GM23338 (cell line): ENCODE data around the gene TSEN2. TPM values are rescaled to one million over a fixed set of nuclear protein-coding genes. Genes with fewer than 3 reads are reported as not detected.
A peak's percentile ranks its signal among the peaks of the same experiment; 100 is the strongest.

Experiments used
- ATAC-seq: fragments of 200-7000 bp; cut with Tn5 transposase; 3 replicates; pipeline ENCODE4 v1.9.1; 2020
- DNase-seq: peaks from one replicate; pipeline ENCODE4 v3.0.0-alpha.2; 2015; ENCODE audit warnings: low spot score
- H2AFZ ChIP-seq: fragments of 200-600 bp; sonication (generic); 2 replicates; pipeline ENCODE4 v1.8.0; 2016; ENCODE audit warnings: antibody characterized with exemption, mild to moderate bottlenecking, moderate library complexity
- H3F3A ChIP-seq: fragments of 200-600 bp; sonication (generic); replicated peaks from 2 replicates; pipeline ENCODE4 v1.8.0; 2017; ENCODE audit warnings: antibody characterized with exemption, mixed run types, low read depth
- H3K27ac ChIP-seq: fragments of 200-600 bp; sonication (generic); 2 replicates; pipeline ENCODE4 v1.6.1; 2016; ENCODE audit warnings: low read depth
- H3K27me3 ChIP-seq: fragments of 200-600 bp; sonication (generic); 2 replicates; pipeline ENCODE4 v1.8.0; 2016; ENCODE audit warnings: mild to moderate bottlenecking, mixed run types, moderate library complexity; ENCODE audit not compliant: insufficient read depth
- H3K36me3 ChIP-seq: fragments of 200-600 bp; sonication (generic); 2 replicates; pipeline ENCODE4 v1.8.0; 2016; ENCODE audit warnings: mild to moderate bottlenecking; ENCODE audit not compliant: insufficient read depth
- H3K4me1 ChIP-seq: fragments of 200-600 bp; sonication (generic); 2 replicates; pipeline ENCODE4 v1.8.0; 2016; ENCODE audit warnings: mild to moderate bottlenecking, moderate library complexity; ENCODE audit not compliant: insufficient read depth
- H3K4me2 ChIP-seq: fragments of 200-600 bp; sonication (generic); 2 replicates; pipeline ENCODE4 v1.7.1; 2017; ENCODE audit warnings: mixed run types
- H3K4me3 ChIP-seq: fragments of 200-600 bp; sonication (generic); 2 replicates; pipeline ENCODE4 v1.6.1; 2016; ENCODE audit warnings: mixed run types
- H3K79me2 ChIP-seq: fragments of 200-600 bp; sonication (generic); replicated peaks from 2 replicates; pipeline ENCODE4 v1.8.0; 2017; ENCODE audit warnings: mild to moderate bottlenecking; ENCODE audit not compliant: insufficient read depth
- H3K9me2 ChIP-seq: fragments of 200-600 bp; sonication (generic); 2 replicates; pipeline ENCODE4 v1.8.0; 2017; ENCODE audit not compliant: insufficient read depth
- H4K20me1 ChIP-seq: fragments of 200-600 bp; sonication (generic); replicated peaks from 2 replicates; pipeline ENCODE4 v1.8.0; 2017; ENCODE audit warnings: mild to moderate bottlenecking; ENCODE audit not compliant: insufficient read depth
- H3K27ac Mint-ChIP-seq: 2 replicates; pipeline ENCODE4 v1.8.0; 2020; ENCODE audit warnings: inconsistent platforms, mild to moderate bottlenecking, moderate library complexity, mixed read lengths
- H3K27me3 Mint-ChIP-seq: 3 replicates; pipeline ENCODE4 v1.8.0; 2022; ENCODE audit warnings: low read depth, mild to moderate bottlenecking, moderate library complexity, mixed read lengths, inconsistent platforms; ENCODE audit not compliant: insufficient read depth, poor library complexity
- H3K36me3 Mint-ChIP-seq: 3 replicates; pipeline ENCODE4 v1.8.0; 2021; ENCODE audit warnings: low read depth, mild to moderate bottlenecking, inconsistent platforms, moderate library complexity, mixed read lengths
- H3K4me1 Mint-ChIP-seq: 3 replicates; pipeline ENCODE4 v1.8.0; 2020; ENCODE audit warnings: mild to moderate bottlenecking, inconsistent platforms, mixed read lengths
- H3K4me3 Mint-ChIP-seq: 3 replicates; pipeline ENCODE4 v1.8.0; 2021; ENCODE audit warnings: moderate library complexity, mild to moderate bottlenecking, inconsistent platforms, mixed read lengths
- H3K9me3 Mint-ChIP-seq: 3 replicates; pipeline ENCODE4 v1.8.0; 2020; ENCODE audit warnings: moderate library complexity, mild to moderate bottlenecking, inconsistent platforms, mixed read lengths
- ETS1 ChIP-seq: IDR thresholded peaks from 2 replicates; pipeline ENCODE4 v1.6.1; 2016; ENCODE audit warnings: antibody characterized with exemption
- POLR2AphosphoS5 ChIP-seq: IDR thresholded peaks from 2 replicates; pipeline ENCODE4 v1.6.1; 2016; ENCODE audit warnings: antibody characterized with exemption, low read depth
- STAT1 ChIP-seq: IDR thresholded peaks from one replicate; pipeline ENCODE4 v1.6.1; 2016; ENCODE audit warnings: antibody characterized with exemption; ENCODE audit not compliant: unreplicated experiment
- long read RNA-seq: library from polyadenylated mRNA; unstranded; transcript quantifications from one replicate; pipeline ENCODE4 v2.0.0, GENCODE V29; 2020; ENCODE audit not compliant: unreplicated experiment
- polyA plus RNA-seq: library from polyadenylated mRNA; unstranded; fragments of >200 nt; fragmentation: Nextera tagmentation; extraction: Ambion mirVana; gene quantifications from 2 replicates; pipeline ENCODE4 v1.2.1, GENCODE V29; 2016
- total RNA-seq: library from RNA; depleted of rRNA; stranded (reverse); fragments of >200 nt; shearing (Covaris generic); gene quantifications from 2 replicates; pipeline ENCODE4 v1.2.3, GENCODE V29; 2014; rRNA removed
- TF ChIP-seq, protein P1 (sequence below), 2 experiments: fragments of 200-600 bp in 1 of 2; sonication (generic) in 1 of 2; conservative IDR thresholded peaks; 2 replicates each; pipeline versions ENCODE4 v1.5.1 to v1.6.1; 2016 to 2017; ENCODE audit warnings: antibody characterized with exemption in 2 of 2, low read depth in 2 of 2, mild to moderate bottlenecking in 2 of 2, moderate library complexity in 1 of 2
- TF ChIP-seq, protein P2 (sequence below): IDR thresholded peaks from one replicate; pipeline ENCODE4 v1.6.1; 2018; ENCODE audit warnings: antibody characterized with exemption; ENCODE audit not compliant: unreplicated experiment

The TSEN2 gene
- total RNA-seq (25.8 and 27.7 TPM in 2 replicates), polyA plus RNA-seq (24.1 and 30.0 TPM in 2 replicates)
- long read RNA-seq, partial matches to known transcripts, result 6 of 19 reads
- long read RNA-seq, other reads (novel, unspliced or antisense), result 13 of 19 reads

DNA sequence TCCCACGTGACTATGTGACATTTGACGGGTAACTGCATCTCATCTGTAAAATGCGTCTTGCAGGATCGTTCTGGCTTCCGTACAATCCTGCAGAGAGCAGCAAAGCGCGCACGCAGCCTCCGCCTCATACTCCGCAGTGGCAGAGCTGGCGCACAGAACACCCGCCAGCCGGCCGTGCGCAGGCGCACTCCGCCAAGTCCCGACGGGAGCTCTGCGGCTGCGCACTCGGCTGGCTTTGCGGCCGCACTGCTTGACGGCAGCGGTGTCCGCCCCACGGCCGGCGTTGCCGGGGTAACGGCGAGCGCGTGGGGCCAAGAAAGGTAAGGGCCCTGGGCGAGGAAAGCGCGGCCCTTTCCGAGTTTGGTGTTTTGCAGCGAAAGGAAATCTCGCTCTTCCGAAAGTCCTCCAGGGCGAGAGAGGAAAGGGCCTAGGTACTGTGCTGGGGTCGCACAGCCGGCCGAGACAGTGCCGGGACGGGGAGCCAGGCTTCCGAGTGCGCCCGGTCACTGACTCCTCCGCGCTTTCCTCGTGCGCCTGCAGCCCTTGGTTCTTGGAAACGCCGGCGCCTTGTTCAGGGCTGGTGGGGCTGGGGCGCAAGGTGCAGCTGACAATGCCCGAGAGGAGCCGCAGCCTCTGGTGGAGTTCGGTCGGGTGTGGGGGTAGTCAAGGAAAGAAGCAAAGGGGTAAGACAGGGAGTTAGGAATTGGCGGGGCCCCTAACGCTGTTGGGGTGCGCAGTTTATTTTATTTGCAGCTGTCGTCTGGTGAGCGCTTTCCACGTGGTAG lies at the start of gene TSEN2:
Gene TSEN2 (plus strand): TSS at position 283 of the 785 bp plus-strand sequence. CDS start 5,321 bp downstream, outside the sequence.
- DNase-seq (peak; percentile 94), ATAC-seq (peak; percentile 86)
- Histone ChIP-seq H3K4me3 (peak within 1 kb of the TSS; percentile 82), H3K9me2 (no peaks in the 10 kb centered on the region), H3K4me2 (peak within 1 kb of the TSS; percentile 97), H4K20me1 (peaks cover 5% of the 10 kb centered on the region; the same call in 1 of the 2 replicates), H3K27ac (peak within 1 kb of the TSS; percentile 72), H3K4me1 (peaks cover 14% of the 10 kb centered on the region), H3K27me3 (no peaks in the 10 kb centered on the region), H3K36me3 (no peaks in the 10 kb centered on the region), H2AFZ (peak within 1 kb of the TSS; percentile 98), H3F3A (no peaks in the 10 kb centered on the region), H3K79me2 (peaks cover 39% of the 10 kb centered on the region)
- peak within 1 kb of the TSS; percentile 94 for H3K4me3 Mint-ChIP-seq
- H3K36me3 Mint-ChIP-seq, result peaks cover 4% of the 10 kb centered on the region; the same call in 1 of the 3 replicates
- peaks cover 10% of the 10 kb centered on the region for H3K27me3 Mint-ChIP-seq
- H3K9me3 Mint-ChIP-seq, result no peaks in the 10 kb centered on the region
- H3K4me1 Mint-ChIP-seq, result peaks cover 25% of the 10 kb centered on the region
- peak within 1 kb of the TSS; percentile 94 for H3K27ac Mint-ChIP-seq
- TF ChIP-seq, protein P1, sequence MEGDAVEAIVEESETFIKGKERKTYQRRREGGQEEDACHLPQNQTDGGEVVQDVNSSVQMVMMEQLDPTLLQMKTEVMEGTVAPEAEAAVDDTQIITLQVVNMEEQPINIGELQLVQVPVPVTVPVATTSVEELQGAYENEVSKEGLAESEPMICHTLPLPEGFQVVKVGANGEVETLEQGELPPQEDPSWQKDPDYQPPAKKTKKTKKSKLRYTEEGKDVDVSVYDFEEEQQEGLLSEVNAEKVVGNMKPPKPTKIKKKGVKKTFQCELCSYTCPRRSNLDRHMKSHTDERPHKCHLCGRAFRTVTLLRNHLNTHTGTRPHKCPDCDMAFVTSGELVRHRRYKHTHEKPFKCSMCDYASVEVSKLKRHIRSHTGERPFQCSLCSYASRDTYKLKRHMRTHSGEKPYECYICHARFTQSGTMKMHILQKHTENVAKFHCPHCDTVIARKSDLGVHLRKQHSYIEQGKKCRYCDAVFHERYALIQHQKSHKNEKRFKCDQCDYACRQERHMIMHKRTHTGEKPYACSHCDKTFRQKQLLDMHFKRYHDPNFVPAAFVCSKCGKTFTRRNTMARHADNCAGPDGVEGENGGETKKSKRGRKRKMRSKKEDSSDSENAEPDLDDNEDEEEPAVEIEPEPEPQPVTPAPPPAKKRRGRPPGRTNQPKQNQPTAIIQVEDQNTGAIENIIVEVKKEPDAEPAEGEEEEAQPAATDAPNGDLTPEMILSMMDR (conservative IDR thresholded peaks at IDR 0.05; ENCODE audit: low read depth in 2 of 2), result 0 out of 4 replicates have a peak, but pooled peaks of 1 of the 2 experiments have one; percentile 7
- TF ChIP-seq ETS1 (0 out of 2 replicates have a peak, but pooled peaks have one; percentile 60), POLR2AphosphoS5 (peak; percentile 100), STAT1 (no peak)
- TF ChIP-seq, protein P2, sequence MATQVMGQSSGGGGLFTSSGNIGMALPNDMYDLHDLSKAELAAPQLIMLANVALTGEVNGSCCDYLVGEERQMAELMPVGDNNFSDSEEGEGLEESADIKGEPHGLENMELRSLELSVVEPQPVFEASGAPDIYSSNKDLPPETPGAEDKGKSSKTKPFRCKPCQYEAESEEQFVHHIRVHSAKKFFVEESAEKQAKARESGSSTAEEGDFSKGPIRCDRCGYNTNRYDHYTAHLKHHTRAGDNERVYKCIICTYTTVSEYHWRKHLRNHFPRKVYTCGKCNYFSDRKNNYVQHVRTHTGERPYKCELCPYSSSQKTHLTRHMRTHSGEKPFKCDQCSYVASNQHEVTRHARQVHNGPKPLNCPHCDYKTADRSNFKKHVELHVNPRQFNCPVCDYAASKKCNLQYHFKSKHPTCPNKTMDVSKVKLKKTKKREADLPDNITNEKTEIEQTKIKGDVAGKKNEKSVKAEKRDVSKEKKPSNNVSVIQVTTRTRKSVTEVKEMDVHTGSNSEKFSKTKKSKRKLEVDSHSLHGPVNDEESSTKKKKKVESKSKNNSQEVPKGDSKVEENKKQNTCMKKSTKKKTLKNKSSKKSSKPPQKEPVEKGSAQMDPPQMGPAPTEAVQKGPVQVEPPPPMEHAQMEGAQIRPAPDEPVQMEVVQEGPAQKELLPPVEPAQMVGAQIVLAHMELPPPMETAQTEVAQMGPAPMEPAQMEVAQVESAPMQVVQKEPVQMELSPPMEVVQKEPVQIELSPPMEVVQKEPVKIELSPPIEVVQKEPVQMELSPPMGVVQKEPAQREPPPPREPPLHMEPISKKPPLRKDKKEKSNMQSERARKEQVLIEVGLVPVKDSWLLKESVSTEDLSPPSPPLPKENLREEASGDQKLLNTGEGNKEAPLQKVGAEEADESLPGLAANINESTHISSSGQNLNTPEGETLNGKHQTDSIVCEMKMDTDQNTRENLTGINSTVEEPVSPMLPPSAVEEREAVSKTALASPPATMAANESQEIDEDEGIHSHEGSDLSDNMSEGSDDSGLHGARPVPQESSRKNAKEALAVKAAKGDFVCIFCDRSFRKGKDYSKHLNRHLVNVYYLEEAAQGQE, result no peak
